Measurements from ENCODE around the gene ENPP1.

Gene ENPP1

DNA sequence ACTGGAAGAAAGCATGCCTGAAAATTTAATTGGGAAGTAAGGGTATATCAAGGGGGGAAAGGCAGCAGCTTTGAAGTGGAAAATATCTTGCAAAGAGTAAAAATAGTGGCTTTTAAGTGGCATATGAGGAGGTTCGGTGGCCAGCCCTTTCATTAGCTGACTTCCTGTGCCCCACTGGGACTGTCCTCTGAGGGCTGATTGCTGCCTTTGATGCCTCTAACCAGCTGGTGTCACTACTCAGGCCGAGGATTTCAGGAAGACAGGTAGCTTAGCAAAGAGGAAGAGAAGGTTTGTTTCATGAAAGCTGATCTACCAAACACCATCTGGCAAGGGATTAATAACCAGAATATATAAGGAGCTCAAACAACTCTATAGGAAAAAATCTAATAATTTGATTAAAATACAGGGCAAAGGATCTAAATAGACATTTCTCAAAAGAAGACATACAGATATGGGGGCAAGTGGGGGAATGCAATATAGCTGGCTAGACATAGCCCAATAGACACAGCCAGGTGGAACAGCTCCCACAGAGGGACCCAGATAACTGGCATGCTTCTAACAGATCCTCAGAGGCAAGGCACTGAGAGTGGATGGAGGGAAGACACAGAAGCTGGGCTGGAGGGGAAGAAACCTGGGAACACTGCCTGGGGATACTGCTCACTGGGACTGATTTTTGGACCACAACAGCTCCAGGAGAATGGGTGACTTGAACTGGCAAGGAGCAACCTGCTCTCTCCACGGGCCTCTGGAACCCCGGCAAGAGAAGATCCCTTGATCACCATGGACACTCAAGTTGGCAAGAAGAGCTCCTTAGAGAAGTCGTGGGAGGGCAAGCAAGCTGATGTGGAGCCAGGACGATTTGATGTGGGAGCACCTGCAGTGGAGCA is 110.2 kb downstream of the ENPP1 start:
- no peak for FAIRE-seq

DNA sequence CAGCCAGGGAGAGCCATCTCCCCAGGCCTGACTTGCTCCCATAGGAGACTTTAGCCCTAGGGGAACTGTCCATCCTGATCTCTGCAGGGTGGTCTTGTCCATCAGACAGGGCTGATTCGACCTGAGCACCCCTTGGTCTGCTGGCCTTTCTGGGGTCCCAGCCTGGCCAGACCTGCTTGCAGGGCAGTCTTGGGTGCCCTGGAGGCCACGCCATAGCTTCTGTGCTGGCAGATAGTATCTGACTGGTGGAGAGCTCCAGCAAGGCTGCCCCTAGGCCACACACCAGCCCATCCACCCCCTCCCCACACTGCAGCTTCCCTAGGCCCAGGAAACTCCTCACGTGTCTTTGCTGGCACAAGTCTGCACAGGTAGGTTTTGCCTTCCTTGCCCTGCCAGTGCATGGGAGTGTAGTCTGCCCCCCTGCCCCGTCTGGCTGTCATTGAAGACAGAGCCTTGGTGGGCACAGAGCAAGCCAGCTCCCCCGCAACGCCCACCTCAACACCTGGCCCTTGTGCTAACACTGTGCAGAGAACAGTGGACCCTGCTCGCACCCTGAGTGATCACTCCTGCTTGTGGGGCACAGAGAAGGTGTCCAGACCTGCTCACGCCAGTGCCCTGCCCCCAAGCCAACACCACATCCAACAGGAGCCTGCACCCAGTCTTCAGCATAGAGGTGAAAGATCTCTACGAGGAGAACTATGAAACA is 111.0 kb downstream of the ENPP1 start:
- no peak for FAIRE-seq

DNA sequence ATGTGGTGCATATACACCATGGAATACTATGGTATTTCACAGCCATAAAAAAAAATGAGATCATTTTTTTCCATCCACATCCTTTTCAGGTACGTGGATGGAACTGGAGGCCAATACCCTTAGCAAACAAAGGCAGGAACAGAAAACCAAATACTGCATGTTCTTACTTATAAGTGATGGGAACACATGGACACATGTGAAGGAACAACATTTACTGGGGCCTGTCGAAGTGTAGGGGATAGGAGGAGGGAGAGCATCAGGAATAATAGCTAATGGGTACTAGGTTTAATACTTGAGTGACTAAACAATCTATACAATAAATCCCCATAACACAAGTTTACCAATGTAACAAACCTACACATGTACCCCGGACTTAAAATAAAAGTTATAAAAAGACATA is 112.8 kb downstream of the ENPP1 start:
- no peak for FAIRE-seq

DNA sequence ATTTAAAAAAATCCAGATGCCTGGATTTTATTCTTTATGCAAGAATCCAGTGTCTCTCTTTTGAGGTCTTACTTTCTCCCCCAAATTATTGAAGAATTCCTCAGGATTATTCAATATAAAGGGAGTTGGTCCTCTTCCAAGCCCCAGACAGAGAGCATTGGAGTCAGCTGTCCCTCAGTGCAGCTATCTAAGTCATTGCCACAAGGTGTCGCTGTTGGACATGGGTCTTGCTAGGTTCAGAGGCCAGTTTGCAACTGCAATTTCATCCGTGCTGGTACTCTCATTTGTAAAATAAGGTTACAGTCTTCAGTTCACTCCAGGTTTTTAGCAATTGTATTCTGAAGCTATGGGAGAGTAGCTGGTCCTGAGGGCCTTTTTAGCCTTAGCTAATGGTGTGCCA is 115.5 kb downstream of the ENPP1 start:
- FAIRE-seq: no peak

DNA sequence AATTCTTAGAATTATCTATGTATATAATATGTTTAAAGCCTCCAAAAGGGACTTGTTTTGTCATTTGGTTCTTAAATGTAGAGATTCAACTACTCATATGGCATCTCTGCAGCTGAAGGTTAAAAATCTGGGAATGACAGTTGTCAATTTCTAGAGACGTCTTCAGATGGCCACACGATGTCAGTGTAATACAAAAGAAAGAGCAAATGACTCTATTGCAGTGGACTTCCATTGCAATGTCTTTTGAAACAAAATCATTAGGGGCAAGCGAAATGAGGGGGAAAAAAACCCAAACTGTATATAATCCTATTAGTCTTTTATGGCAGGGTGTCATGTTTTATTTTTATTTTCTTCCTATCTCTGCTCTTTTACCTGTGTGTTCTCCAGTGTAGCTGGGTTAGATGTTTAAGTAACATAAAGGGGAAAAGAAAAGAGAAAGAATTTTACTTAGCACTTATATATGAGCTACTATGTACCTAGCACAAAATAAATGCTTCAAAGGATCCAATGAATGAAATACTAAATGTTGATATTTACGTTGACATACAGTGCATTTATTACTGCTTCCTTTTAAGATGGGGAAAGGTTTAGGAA is 117.2 kb downstream of the ENPP1 start:
- no peak for FAIRE-seq

DNA sequence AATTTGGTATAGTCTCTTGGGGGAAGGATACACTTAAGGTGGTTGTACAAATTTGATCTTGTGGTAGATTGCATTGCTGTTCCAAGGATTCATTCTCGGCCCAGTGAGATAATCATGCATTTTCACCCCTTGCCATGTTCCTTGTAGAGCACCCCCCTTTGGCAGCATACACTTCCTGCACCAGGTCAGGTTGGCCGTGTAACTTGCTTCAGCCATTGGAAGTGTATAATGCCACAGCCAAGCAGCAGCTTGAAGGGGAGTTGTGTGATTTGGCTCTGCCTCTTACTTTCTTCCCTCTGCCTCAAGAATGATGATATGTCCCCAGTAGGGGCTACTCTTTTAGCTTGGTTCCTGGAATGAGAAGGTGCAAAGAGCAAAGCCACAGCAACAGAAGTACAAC is 121.4 kb downstream of the ENPP1 start:
- no peak for FAIRE-seq

DNA sequence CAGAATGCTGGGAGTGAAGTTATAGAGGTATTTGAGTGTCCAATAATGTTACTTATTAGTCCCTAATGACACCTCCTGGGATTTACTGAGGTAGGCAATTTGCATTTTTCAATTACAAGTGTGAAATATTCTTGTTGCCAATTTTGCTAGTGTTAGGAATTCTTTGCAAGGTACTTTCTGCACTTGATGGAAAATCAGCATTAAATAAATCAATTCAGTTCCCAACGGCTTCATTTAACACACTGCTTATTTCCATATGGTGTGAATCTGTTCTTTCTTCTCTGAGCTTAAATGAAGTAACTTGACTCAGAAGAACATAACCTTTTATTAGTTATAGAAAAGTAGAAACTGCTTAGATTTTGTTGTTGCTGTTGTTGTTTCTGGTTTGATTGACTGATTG is 122.2 kb downstream of the ENPP1 start:
- FAIRE-seq: no peak

- no peak for FAIRE-seq
These were observed 123.4 kb downstream of the ENPP1 start for GRCh38 chr6:131931063-131931750.

GRCh38 chr6:131936156-131936555 is 128.3 kb downstream of the ENPP1 start:
- FAIRE-seq: no peak

- FAIRE-seq: no peak
These were observed 129.4 kb downstream of the ENPP1 start for GRCh38 chr6:131937226-131937625.

DNA sequence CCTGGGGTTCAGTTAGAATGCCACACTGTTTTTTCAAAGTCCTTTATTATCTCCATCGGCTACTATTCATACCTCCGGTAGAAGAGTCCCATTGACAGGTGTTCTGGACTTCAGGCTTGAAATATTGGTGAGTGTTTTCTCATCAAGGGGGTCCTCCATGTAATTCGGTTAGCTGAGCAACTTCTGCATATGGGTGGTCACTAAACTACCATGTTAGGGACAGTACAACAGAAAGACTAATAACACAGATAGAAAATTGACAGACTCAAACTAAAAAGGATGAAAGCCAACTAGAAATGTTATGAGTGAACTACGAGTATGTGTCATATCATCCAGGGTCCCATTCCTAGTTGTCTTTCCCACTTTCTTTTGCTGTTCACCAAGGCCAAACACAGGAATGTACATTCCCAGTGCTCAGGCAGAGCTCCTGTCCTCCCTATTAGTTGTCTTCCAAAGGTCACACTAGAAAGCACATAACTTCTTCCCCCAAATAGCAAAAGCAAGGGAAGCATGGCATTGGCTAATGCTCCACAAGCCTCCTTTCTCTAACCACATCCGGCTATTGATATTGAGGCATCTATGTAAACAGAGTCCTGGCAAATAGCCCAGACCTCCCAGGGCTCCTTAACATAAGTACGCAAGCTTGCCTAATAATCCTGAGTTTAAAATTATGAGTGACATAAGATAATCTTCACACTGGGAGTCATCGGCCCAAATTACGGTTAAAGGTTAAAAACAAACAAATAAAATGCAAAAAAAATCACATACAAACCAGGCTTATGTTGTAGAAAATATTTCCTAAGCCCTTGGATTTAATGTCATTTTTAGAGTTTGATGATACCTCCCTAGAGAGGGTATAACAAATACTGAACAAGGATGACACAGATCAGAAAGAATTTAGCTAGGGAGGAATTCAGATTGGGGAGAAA is 130.1 kb downstream of the ENPP1 start:
- no peak for FAIRE-seq

All from colon (tissue), 2 donors.